ENCODE measurements around the gene SLC46A3. TPM values are rescaled to one million over a fixed set of nuclear protein-coding genes. Genes with fewer than 3 reads are reported as not detected.

SLC46A3 gene
- polyA plus RNA-seq, 1 donor from 2014 or later, result 7.4 TPM

DNA sequence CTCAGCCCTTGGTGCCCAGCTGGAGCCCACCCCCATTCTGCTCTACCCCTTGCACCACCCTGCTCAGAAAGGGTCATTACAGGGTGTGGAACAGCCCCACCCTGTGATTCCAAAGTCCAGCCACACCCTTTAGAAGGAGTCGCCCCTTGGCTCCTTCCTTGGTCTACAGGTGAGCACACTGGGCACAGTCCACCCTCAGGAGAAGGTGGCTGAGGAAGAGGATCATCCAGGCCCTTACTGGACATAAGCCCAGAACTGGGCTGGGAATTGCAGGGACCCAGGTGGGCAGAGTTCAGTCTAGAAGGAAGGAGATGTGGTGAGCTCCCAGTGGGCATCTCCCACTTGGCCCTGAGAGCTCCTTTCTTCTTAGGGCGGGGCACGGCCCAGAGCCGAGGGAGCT lies 8.6 kb downstream of the SLC46A3 start:
- Histone ChIP-seq H3K9ac (ENCODE audit: low read length) (no peak overlapping the region), H3K79me2 (replicated peaks; ENCODE audit: insufficient read depth, low read length) (no peaks in the 10 kb centered on the region), H3K4me3 (ENCODE audit: low read length) (no peak overlapping the region), H2AFZ (ENCODE audit: low read depth, low read length) (no peak overlapping the region), H3F3A (ENCODE audit: insufficient read depth, low read length, poor library complexity, severe bottlenecking) (no peaks in the 10 kb centered on the region), H4K20me1 (ENCODE audit: insufficient read depth) (no peaks in the 10 kb centered on the region), H3K9me3 (ENCODE audit: low read length) (no peaks in the 10 kb centered on the region), H3K27me3 (ENCODE audit: insufficient read depth, low read depth, low read length) (no peaks in the 10 kb centered on the region), H3K4me2 (ENCODE audit: low read length) (no peak overlapping the region), H3K27ac (ENCODE audit: low read length) (no peak overlapping the region), H3K9me2 (ENCODE audit: insufficient read depth, low read length) (no peaks in the 10 kb centered on the region), H3K36me3 (ENCODE audit: insufficient read depth, low read length) (no peaks in the 10 kb centered on the region)
- TF ChIP-seq, protein P1, sequence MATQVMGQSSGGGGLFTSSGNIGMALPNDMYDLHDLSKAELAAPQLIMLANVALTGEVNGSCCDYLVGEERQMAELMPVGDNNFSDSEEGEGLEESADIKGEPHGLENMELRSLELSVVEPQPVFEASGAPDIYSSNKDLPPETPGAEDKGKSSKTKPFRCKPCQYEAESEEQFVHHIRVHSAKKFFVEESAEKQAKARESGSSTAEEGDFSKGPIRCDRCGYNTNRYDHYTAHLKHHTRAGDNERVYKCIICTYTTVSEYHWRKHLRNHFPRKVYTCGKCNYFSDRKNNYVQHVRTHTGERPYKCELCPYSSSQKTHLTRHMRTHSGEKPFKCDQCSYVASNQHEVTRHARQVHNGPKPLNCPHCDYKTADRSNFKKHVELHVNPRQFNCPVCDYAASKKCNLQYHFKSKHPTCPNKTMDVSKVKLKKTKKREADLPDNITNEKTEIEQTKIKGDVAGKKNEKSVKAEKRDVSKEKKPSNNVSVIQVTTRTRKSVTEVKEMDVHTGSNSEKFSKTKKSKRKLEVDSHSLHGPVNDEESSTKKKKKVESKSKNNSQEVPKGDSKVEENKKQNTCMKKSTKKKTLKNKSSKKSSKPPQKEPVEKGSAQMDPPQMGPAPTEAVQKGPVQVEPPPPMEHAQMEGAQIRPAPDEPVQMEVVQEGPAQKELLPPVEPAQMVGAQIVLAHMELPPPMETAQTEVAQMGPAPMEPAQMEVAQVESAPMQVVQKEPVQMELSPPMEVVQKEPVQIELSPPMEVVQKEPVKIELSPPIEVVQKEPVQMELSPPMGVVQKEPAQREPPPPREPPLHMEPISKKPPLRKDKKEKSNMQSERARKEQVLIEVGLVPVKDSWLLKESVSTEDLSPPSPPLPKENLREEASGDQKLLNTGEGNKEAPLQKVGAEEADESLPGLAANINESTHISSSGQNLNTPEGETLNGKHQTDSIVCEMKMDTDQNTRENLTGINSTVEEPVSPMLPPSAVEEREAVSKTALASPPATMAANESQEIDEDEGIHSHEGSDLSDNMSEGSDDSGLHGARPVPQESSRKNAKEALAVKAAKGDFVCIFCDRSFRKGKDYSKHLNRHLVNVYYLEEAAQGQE (IDR thresholded peaks at IDR 0.05; ENCODE audit: borderline replicate concordance), result no peak
- TF ChIP-seq, protein P2, sequence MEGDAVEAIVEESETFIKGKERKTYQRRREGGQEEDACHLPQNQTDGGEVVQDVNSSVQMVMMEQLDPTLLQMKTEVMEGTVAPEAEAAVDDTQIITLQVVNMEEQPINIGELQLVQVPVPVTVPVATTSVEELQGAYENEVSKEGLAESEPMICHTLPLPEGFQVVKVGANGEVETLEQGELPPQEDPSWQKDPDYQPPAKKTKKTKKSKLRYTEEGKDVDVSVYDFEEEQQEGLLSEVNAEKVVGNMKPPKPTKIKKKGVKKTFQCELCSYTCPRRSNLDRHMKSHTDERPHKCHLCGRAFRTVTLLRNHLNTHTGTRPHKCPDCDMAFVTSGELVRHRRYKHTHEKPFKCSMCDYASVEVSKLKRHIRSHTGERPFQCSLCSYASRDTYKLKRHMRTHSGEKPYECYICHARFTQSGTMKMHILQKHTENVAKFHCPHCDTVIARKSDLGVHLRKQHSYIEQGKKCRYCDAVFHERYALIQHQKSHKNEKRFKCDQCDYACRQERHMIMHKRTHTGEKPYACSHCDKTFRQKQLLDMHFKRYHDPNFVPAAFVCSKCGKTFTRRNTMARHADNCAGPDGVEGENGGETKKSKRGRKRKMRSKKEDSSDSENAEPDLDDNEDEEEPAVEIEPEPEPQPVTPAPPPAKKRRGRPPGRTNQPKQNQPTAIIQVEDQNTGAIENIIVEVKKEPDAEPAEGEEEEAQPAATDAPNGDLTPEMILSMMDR (IDR thresholded peaks at IDR 0.05; ENCODE audit: poor library complexity, severe bottlenecking), result no peak
- TF ChIP-seq RAD21 (conservative IDR thresholded peaks at IDR 0.05) (no peak), SMC3 (conservative IDR thresholded peaks at IDR 0.05; ENCODE audit: poor library complexity) (no peak), EP300 (conservative IDR thresholded peaks at IDR 0.05; ENCODE audit: poor library complexity, severe bottlenecking) (no peak), EZH2 (IDR thresholded peaks at IDR 0.05; ENCODE audit: borderline replicate concordance, insufficient read depth, low read length, poor library complexity, severe bottlenecking) (no peak), MXI1 (conservative IDR thresholded peaks at IDR 0.05; ENCODE audit: poor library complexity, severe bottlenecking) (no peak), TAF1 (IDR thresholded peaks at IDR 0.05; ENCODE audit: low read depth) (no peak), POLR2AphosphoS5 (IDR thresholded peaks at IDR 0.05) (no peak)

DNA sequence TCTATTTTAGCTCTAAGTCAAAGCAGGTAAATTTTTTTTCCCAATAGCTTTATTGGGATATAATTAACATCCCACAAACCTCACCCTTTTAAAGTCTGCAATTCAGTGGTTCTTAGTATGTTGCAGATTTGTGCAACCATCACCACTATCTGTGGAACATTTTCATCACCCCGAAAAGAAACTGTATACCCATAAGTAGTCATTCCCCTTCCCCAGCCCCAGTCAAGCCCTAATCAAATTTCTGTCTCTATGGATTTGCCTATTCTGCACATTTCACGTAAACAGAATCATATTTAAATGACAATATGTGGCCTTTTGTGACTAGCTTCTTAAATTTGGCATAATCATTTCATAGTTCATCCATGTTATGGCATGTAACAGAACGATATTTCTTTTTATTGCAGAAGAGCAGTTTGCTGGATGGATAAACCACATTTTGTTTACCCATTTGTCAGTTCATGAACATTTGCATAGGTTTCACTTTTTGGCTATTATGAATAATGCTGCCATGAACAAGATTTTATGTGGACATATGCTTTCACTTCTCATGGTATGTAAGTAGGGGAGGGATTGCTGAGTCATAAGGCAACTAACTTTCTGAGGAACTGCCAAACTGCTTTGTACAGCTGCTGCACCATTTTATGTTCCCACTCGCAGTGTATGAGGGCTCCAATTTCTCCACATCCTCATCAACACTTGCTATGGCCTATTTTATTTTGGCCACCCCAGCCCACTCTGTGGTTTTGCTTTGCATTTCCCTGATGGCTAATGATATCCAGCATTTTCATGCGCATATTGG lies 10.9 kb downstream of the SLC46A3 start:
- H4K20me1 ChIP-seq (ENCODE audit: insufficient read depth), result no peaks in the 10 kb centered on the region
- no peak overlapping the region for H3K4me2 ChIP-seq (ENCODE audit: low read length)
- H3K79me2 ChIP-seq (replicated peaks; ENCODE audit: insufficient read depth, low read length), result no peaks in the 10 kb centered on the region
- H3K27me3 ChIP-seq (ENCODE audit: insufficient read depth, low read depth, low read length), result no peaks in the 10 kb centered on the region
- no peak overlapping the region for H3K9ac ChIP-seq (ENCODE audit: low read length)
- H2AFZ ChIP-seq (ENCODE audit: low read depth, low read length), result no peak overlapping the region
- H3K27ac ChIP-seq (ENCODE audit: low read length), result no peak overlapping the region
- H3F3A ChIP-seq (ENCODE audit: insufficient read depth, low read length, poor library complexity, severe bottlenecking), result no peaks in the 10 kb centered on the region
- no peaks in the 10 kb centered on the region for H3K9me2 ChIP-seq (ENCODE audit: insufficient read depth, low read length)
- H3K36me3 ChIP-seq (ENCODE audit: insufficient read depth, low read length), result no peaks in the 10 kb centered on the region
- H3K4me3 ChIP-seq (ENCODE audit: low read length), result no peak overlapping the region
- no peaks in the 10 kb centered on the region for H3K9me3 ChIP-seq (ENCODE audit: low read length)
- TF ChIP-seq EP300 (conservative IDR thresholded peaks at IDR 0.05; ENCODE audit: poor library complexity, severe bottlenecking) (no peak), EZH2 (IDR thresholded peaks at IDR 0.05; ENCODE audit: borderline replicate concordance, insufficient read depth, low read length, poor library complexity, severe bottlenecking) (no peak), POLR2AphosphoS5 (IDR thresholded peaks at IDR 0.05) (no peak)
